Hepatocyte (in vitro differentiated cells): ENCODE measurements around the gene FMNL2. TPM values are rescaled to one million over a fixed set of nuclear protein-coding genes. Genes with fewer than 3 reads are reported as not detected.

ENCODE experiments used
- DNase-seq: peaks from one replicate; pipeline ENCODE4 v3.0.0-alpha.2; 2016; ENCODE audit warnings: low spot score
- H2AFZ ChIP-seq: fragments of 200-600 bp; sonication (generic); 2 replicates; pipeline ENCODE4 v1.6.0; 2016; ENCODE audit warnings: antibody characterized with exemption, mild to moderate bottlenecking
- H3K27ac ChIP-seq: fragments of 200-600 bp; sonication (generic); 2 replicates; pipeline ENCODE4 v1.5.1; 2016; ENCODE audit warnings: mild to moderate bottlenecking
- H3K27me3 ChIP-seq: fragments of 200-600 bp; sonication (generic); 2 replicates; pipeline ENCODE4 v1.6.1; 2016
- H3K36me3 ChIP-seq: fragments of 200-600 bp; sonication (generic); replicated peaks from 2 replicates; pipeline ENCODE4 v1.5.1; 2016; ENCODE audit warnings: low read depth; ENCODE audit not compliant: insufficient read depth
- H3K4me1 ChIP-seq: fragments of 200-600 bp; sonication (generic); 2 replicates; pipeline ENCODE4 v1.5.1; 2016; ENCODE audit warnings: mild to moderate bottlenecking, moderate library complexity; ENCODE audit not compliant: insufficient read depth
- H3K4me2 ChIP-seq: fragments of 200-600 bp; sonication (generic); 2 replicates; pipeline ENCODE4 v1.6.0; 2016
- H3K4me3 ChIP-seq: fragments of 200-600 bp; sonication (generic); 2 replicates; pipeline ENCODE4 v1.5.1; 2016; ENCODE audit warnings: mild to moderate bottlenecking
- H3K79me2 ChIP-seq: fragments of 200-600 bp; sonication (generic); 2 replicates; pipeline ENCODE4 v1.6.0; 2017; ENCODE audit warnings: mild to moderate bottlenecking
- H3K9me2 ChIP-seq: fragments of 200-600 bp; sonication (generic); replicated peaks from 2 replicates; pipeline ENCODE4 v1.6.0; 2017; ENCODE audit warnings: mild to moderate bottlenecking; ENCODE audit not compliant: insufficient read depth
- H3K9me3 ChIP-seq: fragments of 200-600 bp; sonication (generic); 2 replicates; pipeline ENCODE4 v1.5.1; 2016; ENCODE audit warnings: low read depth, mild to moderate bottlenecking
- H4K20me1 ChIP-seq: fragments of 200-600 bp; sonication (generic); 2 replicates; pipeline ENCODE4 v1.6.0; 2016; ENCODE audit warnings: mild to moderate bottlenecking; ENCODE audit not compliant: insufficient read depth, poor library complexity, severe bottlenecking
- EZH2 ChIP-seq: fragments of 200-600 bp; sonication (generic); IDR thresholded peaks from 2 replicates; pipeline ENCODE4 v1.6.1; 2016; ENCODE audit warnings: antibody characterized with exemption, mild to moderate bottlenecking, borderline replicate concordance
- EZH2phosphoT487 ChIP-seq: fragments of 200-600 bp; sonication (generic); IDR thresholded peaks from one replicate; pipeline ENCODE4 v1.6.1; 2018; ENCODE audit warnings: antibody characterized with exemption, mild to moderate bottlenecking, low read depth, moderate library complexity; ENCODE audit not compliant: unreplicated experiment, severe bottlenecking
- WGBS: methylation state at CpG from one replicate; pipeline ENCODE4 v1.1.6; 2016; ENCODE audit warnings: low lambda C conversion rate; ENCODE audit errors: missing lambda C conversion rate; 5-methylcytosine and 5-hydroxymethylcytosine counted together
- polyA plus RNA-seq: library from polyadenylated mRNA; unstranded; fragments of >200 nt; fragmentation: Nextera tagmentation; extraction: Ambion mirVana; gene quantifications from 2 replicates; pipeline ENCODE4 v1.2.1, GENCODE V29; 2016
- total RNA-seq: library from RNA; depleted of rRNA; stranded (reverse); fragments of >200 nt; gene quantifications from 2 replicates; pipeline ENCODE4 v1.2.3, GENCODE V29; 2014
- TF ChIP-seq, protein P1 (sequence below): fragments of 200-600 bp; sonication (generic); IDR thresholded peaks from 2 replicates; pipeline ENCODE4 v1.5.1; 2016; ENCODE audit warnings: antibody characterized with exemption, mild to moderate bottlenecking; ENCODE audit not compliant: poor library complexity

The FMNL2 gene
- total and polyA plus RNA-seq, 2 experiments from 2014 or later = 11.7 to 53.6 TPM

DNA sequence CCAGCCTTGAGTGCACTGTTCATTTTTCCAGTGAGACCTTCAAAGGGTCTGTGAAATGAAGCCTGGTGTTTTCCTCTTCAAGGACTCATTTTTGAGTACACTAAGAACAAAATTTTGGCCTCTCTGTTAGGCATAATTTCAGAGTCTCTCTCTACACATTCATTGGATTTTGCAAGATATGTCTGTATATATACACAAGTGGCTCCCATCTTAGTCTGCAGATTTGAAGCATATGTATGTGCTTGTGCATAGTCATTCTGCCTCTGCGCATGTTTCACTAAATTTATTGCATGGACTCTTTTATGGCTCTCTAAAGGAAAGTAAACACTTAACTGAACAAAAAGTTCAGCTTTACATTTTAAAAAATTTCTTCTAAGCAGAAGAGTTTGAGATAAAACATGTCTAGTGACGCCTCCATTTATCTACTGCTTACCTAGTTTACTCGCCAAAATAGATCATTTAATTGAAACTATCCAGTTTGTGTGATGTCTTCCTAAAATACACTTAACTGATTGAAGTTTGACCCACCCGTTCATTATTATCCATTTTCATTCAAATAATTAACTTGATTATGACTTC is 145.9 kb downstream of the FMNL2 start:
- Histone ChIP-seq H3K27me3 (no peaks in the 10 kb centered on the region), H3K9me2 (no peaks in the 10 kb centered on the region), H3K4me3 (no peak overlapping the region), H3K4me1 (peaks cover 36% of the 10 kb centered on the region), H3K79me2 (peaks cover 75% of the 10 kb centered on the region), H2AFZ (no peak overlapping the region), H3K9me3 (no peaks in the 10 kb centered on the region), H3K36me3 (no peaks in the 10 kb centered on the region), H4K20me1 (no peaks in the 10 kb centered on the region), H3K4me2 (peak overlapping the region; percentile 44), H3K27ac (peak overlapping the region; percentile 70)
- WGBS = 39% methylated on average over 4 of the region's 4 CpGs
- DNase-seq = peak; percentile 59
- TF ChIP-seq, protein P1, sequence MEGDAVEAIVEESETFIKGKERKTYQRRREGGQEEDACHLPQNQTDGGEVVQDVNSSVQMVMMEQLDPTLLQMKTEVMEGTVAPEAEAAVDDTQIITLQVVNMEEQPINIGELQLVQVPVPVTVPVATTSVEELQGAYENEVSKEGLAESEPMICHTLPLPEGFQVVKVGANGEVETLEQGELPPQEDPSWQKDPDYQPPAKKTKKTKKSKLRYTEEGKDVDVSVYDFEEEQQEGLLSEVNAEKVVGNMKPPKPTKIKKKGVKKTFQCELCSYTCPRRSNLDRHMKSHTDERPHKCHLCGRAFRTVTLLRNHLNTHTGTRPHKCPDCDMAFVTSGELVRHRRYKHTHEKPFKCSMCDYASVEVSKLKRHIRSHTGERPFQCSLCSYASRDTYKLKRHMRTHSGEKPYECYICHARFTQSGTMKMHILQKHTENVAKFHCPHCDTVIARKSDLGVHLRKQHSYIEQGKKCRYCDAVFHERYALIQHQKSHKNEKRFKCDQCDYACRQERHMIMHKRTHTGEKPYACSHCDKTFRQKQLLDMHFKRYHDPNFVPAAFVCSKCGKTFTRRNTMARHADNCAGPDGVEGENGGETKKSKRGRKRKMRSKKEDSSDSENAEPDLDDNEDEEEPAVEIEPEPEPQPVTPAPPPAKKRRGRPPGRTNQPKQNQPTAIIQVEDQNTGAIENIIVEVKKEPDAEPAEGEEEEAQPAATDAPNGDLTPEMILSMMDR = no peak
- TF ChIP-seq EZH2phosphoT487 (no peak), EZH2 (no peak)

- TF ChIP-seq, protein P1 = no peak
- TF ChIP-seq EZH2phosphoT487 = no peak
- H3K79me2 ChIP-seq = peaks cover 64% of the 10 kb centered on the region
- H4K20me1 ChIP-seq = no peaks in the 10 kb centered on the region
- peak overlapping the region; percentile 70 for H3K27ac ChIP-seq
- peaks cover 46% of the 10 kb centered on the region for H3K4me1 ChIP-seq
- no peaks in the 10 kb centered on the region for H3K9me3 ChIP-seq
- no peak for DNase-seq
- H2AFZ ChIP-seq = no peak overlapping the region
- no peaks in the 10 kb centered on the region for H3K9me2 ChIP-seq
- 70% methylated on average over 5 of the region's 5 CpGs for WGBS
- H3K36me3 ChIP-seq = no peaks in the 10 kb centered on the region
- H3K27me3 ChIP-seq = no peaks in the 10 kb centered on the region
- H3K4me2 ChIP-seq = peak overlapping the region; percentile 44
- H3K4me3 ChIP-seq = no peak overlapping the region
These were observed 147.1 kb downstream of the FMNL2 start for GRCh38 chr2:152481881-152482583.

DNA sequence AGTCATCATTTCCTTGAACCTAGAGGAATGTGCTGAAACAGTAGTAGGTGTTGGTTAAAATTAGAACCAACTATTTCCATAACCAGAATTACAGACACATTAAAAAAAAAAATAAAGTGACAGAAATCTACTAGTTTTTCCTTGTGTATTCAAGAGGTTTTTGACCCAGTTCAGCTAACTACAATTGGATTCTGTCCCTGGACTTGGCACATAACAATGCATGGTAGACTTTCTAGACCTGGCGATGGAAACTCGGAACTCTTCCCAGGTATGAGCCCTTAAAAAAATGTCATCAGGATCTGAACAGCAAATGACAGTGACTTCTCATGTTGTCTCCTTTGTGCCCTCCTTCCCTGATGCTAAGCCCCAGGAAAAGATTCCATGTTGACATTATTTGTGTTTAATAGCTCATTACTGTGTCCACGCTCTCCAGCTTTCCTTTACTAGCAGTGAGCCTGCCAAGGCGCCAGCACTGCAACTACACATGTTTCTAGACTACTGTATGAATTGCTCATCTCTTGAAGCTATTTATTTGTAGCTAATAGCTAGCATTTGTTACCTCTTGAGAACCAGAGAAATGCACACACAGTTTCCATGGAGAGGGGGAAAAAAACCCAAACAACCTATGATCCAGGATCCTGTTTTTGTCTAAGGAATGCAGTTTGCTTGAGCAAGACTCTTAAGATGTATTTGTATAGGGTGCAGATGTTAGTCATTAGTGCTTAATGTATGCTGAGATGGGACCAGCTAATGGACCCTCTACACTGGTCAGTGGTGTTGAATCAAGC is 148.5 kb downstream of the FMNL2 start:
- WGBS = 92% methylated on average over 4 of the region's 4 CpGs

More for the DNA sequence above, 148.5 kb downstream of the FMNL2 start:
- no peaks in the 10 kb centered on the region for H3K27me3 ChIP-seq
- DNase-seq = no peak
- H3K27ac ChIP-seq = peak overlapping the region; percentile 70
- H3K36me3 ChIP-seq = no peaks in the 10 kb centered on the region
- H2AFZ ChIP-seq = no peak overlapping the region
- no peaks in the 10 kb centered on the region for H3K9me3 ChIP-seq
- H4K20me1 ChIP-seq = no peaks in the 10 kb centered on the region
- no peak for TF ChIP-seq EZH2
- TF ChIP-seq EZH2phosphoT487 = no peak
- TF ChIP-seq, protein P1 = no peak
- H3K4me1 ChIP-seq = peaks cover 55% of the 10 kb centered on the region
- no peaks in the 10 kb centered on the region for H3K9me2 ChIP-seq
- no peak overlapping the region for H3K4me2 ChIP-seq
- no peak overlapping the region for H3K4me3 ChIP-seq
- peaks cover 64% of the 10 kb centered on the region for H3K79me2 ChIP-seq
